H1 (cell line): ENCODE results near the gene CAPN8. TPM values are rescaled to one million over a fixed set of nuclear protein-coding genes. Genes with fewer than 3 reads are reported as not detected.

Experiments
- CTCF ChIA-PET: fragments of 300-600 bp; sonication (Branson Sonifier 250); formaldehyde crosslinking; loops from one replicate; lab custom pipeline; 2021; ENCODE audit not compliant: partially characterized antibody; lab: Charles Lee
- POLR2A ChIA-PET: fragments of 300-600 bp; sonication (Branson Sonifier 250); formaldehyde crosslinking; loops from one replicate; lab custom pipeline; 2021; ENCODE audit warnings: inconsistent platforms; ENCODE audit not compliant: partially characterized antibody; lab: Charles Lee
- DNase-seq, 2 experiments: peaks; one replicate each; pipeline versions ENCODE4 v3.0.0 to v3.0.0-alpha.2; 2010 to 2022; ENCODE audit warnings: low spot score in 2 of 2, low read depth in 1 of 2, mixed read lengths in 1 of 2
- FAIRE-seq: peaks from 2 replicates; lab custom pipeline; 2011; peaks lifted over from hg19 to GRCh38; lab: Jason Lieb, UNC
- H2AFZ ChIP-seq: 2 replicates; pipeline ENCODE4 v1.8.1; 2012; ENCODE audit warnings: low read length, inconsistent platforms
- H2AK5ac ChIP-seq: 2 replicates; pipeline ENCODE4 v1.6.1; 2013; ENCODE audit warnings: low read depth, low read length
- H2BK120ac ChIP-seq: replicated peaks from 2 replicates; pipeline ENCODE3; 2013; ENCODE audit warnings: low read depth, low read length, inconsistent platforms
- H2BK12ac ChIP-seq: 2 replicates; pipeline ENCODE4 v1.6.1; 2013; ENCODE audit warnings: low read depth, low read length
- H2BK15ac ChIP-seq: 2 replicates; pipeline ENCODE4 v1.6.1; 2013; ENCODE audit warnings: low read length
- H2BK20ac ChIP-seq: 2 replicates; pipeline ENCODE4 v1.6.1; 2013; ENCODE audit warnings: low read length
- H2BK5ac ChIP-seq: 2 replicates; pipeline ENCODE4 v1.6.1; 2013; ENCODE audit warnings: low read depth, low read length
- H3K14ac ChIP-seq: 2 replicates; pipeline ENCODE4 v1.6.1; 2013; ENCODE audit warnings: inconsistent platforms; ENCODE audit not compliant: insufficient read length
- H3K18ac ChIP-seq: 2 replicates; pipeline ENCODE4 v1.6.1; 2013; ENCODE audit warnings: low read length; ENCODE audit errors: extremely low read depth
- H3K23ac ChIP-seq: 2 replicates; pipeline ENCODE4 v1.6.1; 2013; ENCODE audit warnings: inconsistent platforms; ENCODE audit not compliant: insufficient read length
- H3K23me2 ChIP-seq: 2 replicates; pipeline ENCODE4 v1.6.1; 2013; ENCODE audit warnings: low read depth, low read length
- H3K27ac ChIP-seq: 2 replicates; pipeline ENCODE4 v1.6.1; 2011; ENCODE audit warnings: low read depth, low read length, inconsistent platforms
- H3K27me3 ChIP-seq, 4 experiments: replicated peaks in 1 of 4; 1 replicate in 1 of 4; 2 replicates in 3 of 4; pipeline versions ENCODE4 v1.6.1 to v1.8.1; 2011 to 2013; ENCODE audit warnings: low read length in 3 of 4, mild to moderate bottlenecking in 3 of 4, inconsistent platforms in 2 of 4, mixed read lengths in 2 of 4, moderate library complexity in 1 of 4; ENCODE audit not compliant: control insufficient read depth in 3 of 4, insufficient read depth in 3 of 4; ENCODE audit errors: extremely low read depth in 1 of 4
- H3K36me3 ChIP-seq, 4 experiments: 2 replicates each; pipeline versions ENCODE4 v1.6.1 to v1.8.1; 2011 to 2013; ENCODE audit warnings: mild to moderate bottlenecking in 4 of 4, low read length in 3 of 4, moderate library complexity in 2 of 4, control low read depth in 1 of 4, inconsistent platforms in 1 of 4; ENCODE audit not compliant: insufficient read depth in 4 of 4, control insufficient read depth in 2 of 4
- H3K4ac ChIP-seq: replicated peaks from 2 replicates; pipeline ENCODE3; 2013; ENCODE audit warnings: low read length, low read depth, mixed read lengths, inconsistent platforms; ENCODE audit not compliant: insufficient read length
- H3K4me1 ChIP-seq, 4 experiments: replicated peaks in 1 of 4; 1 replicate in 1 of 4; 2 replicates in 3 of 4; pipeline versions ENCODE4 v1.6.1 to v1.8.1; 2011 to 2013; ENCODE audit warnings: low read length in 3 of 4, inconsistent platforms in 2 of 4, mixed read lengths in 1 of 4; ENCODE audit not compliant: insufficient read depth in 4 of 4, control insufficient read depth in 3 of 4
- H3K4me2 ChIP-seq, 2 experiments: 2 replicates each; pipeline versions ENCODE4 v1.6.1 to v1.8.1; 2011 to 2013; ENCODE audit warnings: low read depth in 2 of 2, low read length in 2 of 2, control low read depth in 1 of 2, inconsistent platforms in 1 of 2, mild to moderate bottlenecking in 1 of 2; ENCODE audit not compliant: insufficient read depth in 1 of 2
- H3K4me3 ChIP-seq, 4 experiments: fragments of 200-600, 300-600 bp in 1 of 4; sonication (generic), shearing (Covaris generic), sonication (Bioruptor Twin) in 1 of 4; 2 replicates each; pipeline versions ENCODE4 v1.5.1 to v1.8.1; 2011 to 2016; ENCODE audit warnings: low read length in 4 of 4, low read depth in 3 of 4, control low read depth in 2 of 4, inconsistent platforms in 2 of 4, mild to moderate bottlenecking in 2 of 4, mixed read lengths in 1 of 4, moderate library complexity in 1 of 4; ENCODE audit not compliant: insufficient read depth in 2 of 4; ENCODE audit errors: extremely low read depth in 1 of 4
- H3K56ac ChIP-seq: replicated peaks from 2 replicates; pipeline ENCODE3; 2013; ENCODE audit warnings: low read depth, mild to moderate bottlenecking, mixed read lengths, low read length, inconsistent platforms; ENCODE audit not compliant: insufficient read length
- H3K79me1 ChIP-seq: 2 replicates; pipeline ENCODE4 v1.6.1; 2013; ENCODE audit warnings: low read depth, low read length, control low read depth
- H3K79me2 ChIP-seq, 2 experiments: 2 replicates each; pipeline versions ENCODE4 v1.6.1 to v1.8.1; 2012 to 2013; ENCODE audit warnings: low read length in 2 of 2, mild to moderate bottlenecking in 2 of 2, inconsistent platforms in 1 of 2; ENCODE audit not compliant: insufficient read depth in 2 of 2, control insufficient read depth in 1 of 2
- H3K9ac ChIP-seq, 4 experiments: replicated peaks in 1 of 4; 1 replicate in 1 of 4; 2 replicates in 3 of 4; pipeline versions ENCODE4 v1.6.1 to v1.8.1; 2011 to 2013; ENCODE audit warnings: low read depth in 3 of 4, low read length in 3 of 4, control low read depth in 2 of 4, mild to moderate bottlenecking in 2 of 4, moderate library complexity in 2 of 4, inconsistent platforms in 1 of 4; ENCODE audit errors: extremely low read depth in 1 of 4
- H3K9me3 ChIP-seq, 2 experiments: 2 replicates each; pipeline versions ENCODE4 v1.6.1 to v1.8.1; 2012 to 2013; ENCODE audit warnings: mild to moderate bottlenecking in 2 of 2, moderate library complexity in 2 of 2, control low read depth in 1 of 2, inconsistent platforms in 1 of 2, low read depth in 1 of 2, low read length in 1 of 2, mixed read lengths in 1 of 2; ENCODE audit not compliant: insufficient read depth in 2 of 2
- H4K20me1 ChIP-seq, 2 experiments: replicated peaks in 1 of 2; 2 replicates each; pipeline versions ENCODE3 to v1.8.1; 2011 to 2013; ENCODE audit warnings: inconsistent platforms in 2 of 2, low read length in 2 of 2, mild to moderate bottlenecking in 1 of 2; ENCODE audit not compliant: insufficient read depth in 2 of 2, control insufficient read depth in 1 of 2
- H4K5ac ChIP-seq: 2 replicates; pipeline ENCODE4 v1.6.1; 2013; ENCODE audit warnings: low read length, low read depth, mixed read lengths, inconsistent platforms; ENCODE audit not compliant: insufficient read length
- H4K8ac ChIP-seq: 2 replicates; pipeline ENCODE4 v1.8.0; 2013; ENCODE audit warnings: mild to moderate bottlenecking, moderate library complexity, low read length, inconsistent platforms; ENCODE audit not compliant: insufficient read depth; ENCODE audit errors: extremely low read depth
- H4K91ac ChIP-seq: replicated peaks from 2 replicates; pipeline ENCODE3; 2013; ENCODE audit warnings: low read length, mixed read lengths, inconsistent platforms; ENCODE audit not compliant: insufficient read length
- CBX5 ChIP-seq: fragments of 300-800, 300-1000 bp; sonication (generic); IDR thresholded peaks from 2 replicates; pipeline ENCODE4 v1.7.1; 2016; ENCODE audit warnings: antibody characterized with exemption, low read length, low read depth
- CTBP2 ChIP-seq: IDR thresholded peaks from 2 replicates; pipeline ENCODE4 v1.7.0; 2011; ENCODE audit warnings: borderline replicate concordance, mild to moderate bottlenecking, moderate library complexity, mixed read lengths, low read length; ENCODE audit not compliant: insufficient read depth, insufficient read length
- EP300 ChIP-seq, 2 experiments: IDR thresholded peaks; 1 replicate in 1 of 2; 2 replicates in 1 of 2; pipeline ENCODE4 v1.6.1; 2011 to 2012; ENCODE audit warnings: low read depth in 2 of 2, low read length in 2 of 2, mild to moderate bottlenecking in 2 of 2, borderline replicate concordance in 1 of 2, inconsistent platforms in 1 of 2, moderate library complexity in 1 of 2
- FOSL1 ChIP-seq: IDR thresholded peaks from 2 replicates; pipeline ENCODE4 v1.6.1; 2011; ENCODE audit warnings: mild to moderate bottlenecking, low read depth, low read length, moderate library complexity; ENCODE audit not compliant: insufficient read depth
- KDM1A ChIP-seq: fragments of 200-600, 300-600 bp; sonication (generic); IDR thresholded peaks from 2 replicates; pipeline ENCODE4 v1.7.1; 2016; ENCODE audit warnings: mild to moderate bottlenecking, low read length, borderline replicate concordance
- RNF2 ChIP-seq: fragments of 200-900, 300-1000 bp; sonication (generic); IDR thresholded peaks from 2 replicates; pipeline ENCODE4 v1.7.1; 2016; ENCODE audit warnings: borderline replicate concordance, low read depth, mild to moderate bottlenecking, antibody characterized with exemption, low read length; ENCODE audit not compliant: poor library complexity, severe bottlenecking; ENCODE audit errors: missing control alignments
- RXRA ChIP-seq: IDR thresholded peaks from 2 replicates; pipeline ENCODE4 v1.6.1; 2011; ENCODE audit warnings: low read depth, mild to moderate bottlenecking, low read length, moderate library complexity; ENCODE audit not compliant: insufficient read depth
- SIN3A ChIP-seq, 2 experiments: IDR thresholded peaks in 1 of 2; conservative IDR thresholded peaks in 1 of 2; 2 replicates each; pipeline ENCODE4 v1.6.1; 2011 to 2012; ENCODE audit warnings: low read length in 2 of 2, improper control_type of control experiment in 1 of 2, low read depth in 1 of 2, mild to moderate bottlenecking in 1 of 2
- SIX5 ChIP-seq: IDR thresholded peaks from 2 replicates; pipeline ENCODE4 v1.6.1; 2011; ENCODE audit warnings: mild to moderate bottlenecking, low read depth, low read length
- SUZ12 ChIP-seq: fragments of 200-600 bp; sonication (generic); IDR thresholded peaks from 2 replicates; pipeline ENCODE4 v1.6.1; 2012; ENCODE audit warnings: mild to moderate bottlenecking, inconsistent platforms, low read length, moderate library complexity, mixed read lengths
- TEAD4 ChIP-seq: IDR thresholded peaks from 2 replicates; pipeline ENCODE4 v1.6.1; 2012; ENCODE audit warnings: low read depth, low read length, inconsistent platforms, mixed read lengths
- WGBS, 2 experiments: shearing (Covaris generic) in 1 of 2; methylation state at CpG; one replicate each; pipeline versions ENCODE4 v1.1.6 to v1.1.7; 2013 to 2015; ENCODE audit warnings: low lambda C conversion rate in 2 of 2, mixed read lengths in 2 of 2, inconsistent platforms in 1 of 2, low coverage in 1 of 2, missing lambda C conversion rate in 1 of 2; ENCODE audit not compliant: insufficient replicate concordance in 2 of 2, insufficient coverage in 1 of 2, insufficient read length in 1 of 2; ENCODE audit errors: extremely low coverage in 1 of 2, missing lambda C conversion rate in 1 of 2; 5-methylcytosine and 5-hydroxymethylcytosine counted together
- polyA plus RNA-seq, 7 experiments: library from polyadenylated mRNA; depleted of rRNA in 3 of 7; stranded (reverse) in 5 of 7; unstranded in 2 of 7; fragments of >200 nt in 5 of 7; fragments of 200-250 nt in 2 of 7; gene quantifications; 1 replicate in 5 of 7; 2 replicates in 1 of 7; 4 replicates in 1 of 7; pipeline versions ENCODE4 v1.2.1 to v1.2.3, GENCODE V29; 2011 to 2013; ENCODE audit warnings: missing spikeins in 2 of 7, mixed read lengths in 2 of 7
- total RNA-seq: library from RNA; stranded (reverse); fragmentation: NEBNext Ultra II Directional; extraction: Animal tissue kit (Norgen Biotek cat#: 25700); gene quantifications from 2 replicates; pipeline ENCODE4 v1.2.1, GENCODE V29; 2021

The CAPN8 gene
- total and polyA plus RNA-seq, 2 of the 8 experiments (the other 6 are each of a cell fraction or from before 2014, with no cell fraction given) = 0.20 to 0.26 TPM

GRCh38 chr1:223533708-223534107, 131.8 kb downstream of the CAPN8 start:
- Histone ChIP-seq H2BK120ac (no peak overlapping the region), H2AFZ (no peak overlapping the region), H3K4me2 (no peak overlapping the region), H3K36me3 (no peaks in the 10 kb centered on the region), H3K23me2 (no peaks in the 10 kb centered on the region), H3K9ac (no peak overlapping the region), H3K23ac (no peak overlapping the region), H4K20me1 (no peaks in the 10 kb centered on the region), H3K79me1 (no peaks in the 10 kb centered on the region), H2BK20ac (no peak overlapping the region), H2BK12ac (no peak overlapping the region), H3K27me3 (no peaks in the 10 kb centered on the region), H2BK15ac (no peak overlapping the region), H3K56ac (no peak overlapping the region), H3K14ac (no peak overlapping the region), H2BK5ac (no peak overlapping the region), H3K27ac (no peak overlapping the region), H2AK5ac (no peak overlapping the region), H3K18ac (no peak overlapping the region), H3K79me2 (no peaks in the 10 kb centered on the region), H4K5ac (no peak overlapping the region), H4K8ac (no peak overlapping the region), H3K4ac (no peak overlapping the region)
- FAIRE-seq (no peak), DNase-seq (no peak)
- CTCF ChIA-PET = interaction anchor here (0.9 to 3.8 kb wide), 7 partner anchors 18 to 150 kb away, joined by 3 to 18 read pairs (median 4); no protein-coding TSS in a partner anchor
- WGBS, 2 experiments = 50% methylated on average over 2 of the region's 2 CpGs; no CpG with 5 or more reads in 1 of the 2 experiments
- TF ChIP-seq RXRA = no peak
- no peak for TF ChIP-seq EP300 (IDR thresholded peaks at IDR 0.05; ENCODE audit: borderline replicate concordance in 1 of 2, low read depth in 2 of 2, low read length in 2 of 2)
- no peak for TF ChIP-seq TEAD4
- no peak for TF ChIP-seq SIX5
- TF ChIP-seq CTBP2 = no peak
- no peak for TF ChIP-seq SUZ12
- no peak for TF ChIP-seq SIN3A (conservative IDR thresholded peaks at IDR 0.05 in 1 of 2, IDR thresholded peaks at IDR 0.05 in 1 of 2; ENCODE audit: low read depth in 1 of 2, low read length in 2 of 2)
- TF ChIP-seq RNF2 = no peak
- TF ChIP-seq FOSL1 = no peak
- no peak for TF ChIP-seq KDM1A
- no peak for TF ChIP-seq CBX5
- TF ChIP-seq, all 59 proteins: peak for 0
- Histone ChIP-seq H3K4me1 (peaks cover 0 to 2% (median 0%) of the 10 kb centered on the region in 4 experiments; a peak in 1 of 7 replicates), H3K4me3 (no peak overlapping the region), H3K9me3 (no peaks in the 10 kb centered on the region), H4K91ac (no peak overlapping the region)
- POLR2A ChIA-PET = no interaction called here
